GM08714 (cell line): Measurements from ENCODE around the gene DBH.

Source experiments
- H3K4me3 ChIP-seq: fragments of 200-500 bp; sonication (Bioruptor generic); 2 replicates; pipeline ENCODE4 v1.5.1; 2014; ENCODE audit warnings: mild to moderate bottlenecking, low read length, inconsistent platforms
- ZNF274 ChIP-seq: IDR thresholded peaks from 2 replicates; pipeline ENCODE4 v1.6.1; 2012; ENCODE audit warnings: mild to moderate bottlenecking, low read depth, low read length

Gene DBH

GRCh38 chr9:133635533-133636531 is at the start of gene DBH:
Gene DBH, plus strand, starts transcription at chr9:133636363. Its CDS starts 9 bp downstream, at chr9:133636372.
- TF ChIP-seq ZNF274 = no peak
- H3K4me3 ChIP-seq = no peak within 1 kb of the TSS

DNA sequence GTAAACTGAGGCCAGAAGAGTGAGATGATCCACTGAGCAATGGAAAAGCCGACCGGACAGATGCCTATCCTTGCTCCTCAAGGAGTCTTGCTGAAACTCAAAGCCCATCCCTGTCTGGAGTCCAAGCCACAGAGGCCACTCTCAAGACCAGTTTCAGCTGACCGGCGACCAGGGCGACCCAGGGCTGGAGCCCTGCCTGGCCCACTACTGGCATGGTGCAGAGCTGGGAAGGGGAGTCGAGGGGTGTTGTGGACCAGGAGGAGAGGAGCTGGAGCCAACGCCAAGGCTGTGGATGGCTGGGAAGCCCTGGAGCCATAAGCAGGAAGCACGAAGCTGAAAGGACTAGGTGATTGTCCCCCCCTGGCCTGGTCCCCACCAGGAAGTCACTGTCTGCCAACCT is 49.1 kb upstream of the DBH start:
- no peak overlapping the region for H3K4me3 ChIP-seq

DNA sequence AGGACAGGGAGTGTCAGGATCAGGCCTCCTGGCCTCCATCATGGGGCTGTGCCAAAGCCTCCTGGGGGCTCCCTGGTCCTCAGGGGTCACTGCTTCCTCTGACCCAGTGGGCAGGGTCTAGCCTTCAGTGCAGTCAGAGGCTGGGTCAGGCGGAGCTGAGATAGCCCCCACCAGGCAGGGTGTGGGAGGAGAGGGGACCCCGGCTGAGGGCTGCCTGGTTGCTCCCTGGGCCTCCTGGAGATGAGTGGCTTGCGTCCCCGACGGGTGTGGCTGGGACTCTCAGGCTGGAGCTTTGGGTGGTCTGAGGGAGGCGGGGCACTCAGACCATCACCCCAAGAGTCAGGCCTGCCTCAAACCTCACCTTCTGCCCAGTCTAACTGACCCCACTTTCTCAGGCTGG is 48.7 kb upstream of the DBH start:
- TF ChIP-seq ZNF274 = no peak
- H3K4me3 ChIP-seq = no peak overlapping the region

More for the DNA sequence above, 49.1 kb upstream of the DBH start:
- no peak for TF ChIP-seq ZNF274

DNA sequence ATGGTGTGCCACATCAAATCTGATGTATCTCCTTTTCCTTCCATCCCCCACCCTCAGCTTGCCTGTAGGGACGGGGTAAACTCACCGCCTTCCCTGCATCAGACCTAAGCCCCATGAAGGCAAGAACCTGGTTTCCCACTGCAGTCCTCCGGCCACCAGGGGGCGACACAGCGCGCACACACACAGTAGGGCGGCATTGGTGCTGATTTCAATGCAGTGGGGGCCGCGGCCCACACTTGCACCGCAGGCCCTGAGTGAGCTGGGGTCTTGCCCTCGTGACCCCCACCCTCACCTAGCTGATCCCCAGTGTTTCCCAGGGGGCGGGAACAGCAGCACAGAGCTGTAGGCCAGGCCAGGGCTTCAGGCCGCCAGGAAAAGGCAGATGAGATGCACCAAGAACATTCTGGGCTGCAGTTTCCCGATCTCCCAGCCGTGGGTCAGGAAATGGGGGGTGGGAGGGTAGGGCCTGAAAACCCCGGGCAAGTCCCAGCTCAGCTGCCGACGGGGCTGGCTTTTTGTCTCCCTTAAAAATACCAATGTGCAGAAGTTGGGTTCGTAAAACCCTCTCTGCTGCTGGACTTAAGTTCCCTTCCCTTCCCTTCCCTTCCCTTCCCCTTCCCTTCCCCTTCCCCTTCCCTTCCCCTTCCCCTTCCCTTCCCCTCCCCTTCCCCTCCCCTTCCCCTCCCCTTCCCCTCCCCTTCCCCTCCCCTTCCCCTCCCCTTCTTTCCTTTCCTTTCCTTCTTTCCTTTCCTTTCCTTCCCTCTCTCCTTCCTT is 46.5 kb upstream of the DBH start:
- H3K4me3 ChIP-seq = no peak overlapping the region
- no peak for TF ChIP-seq ZNF274

- no peak for TF ChIP-seq ZNF274
- no peak overlapping the region for H3K4me3 ChIP-seq
Observed at GRCh38 chr9:133590231-133590855, 45.8 kb upstream of the DBH start.

- no peak overlapping the region for H3K4me3 ChIP-seq
- TF ChIP-seq ZNF274 = no peak
Observed at GRCh38 chr9:133591116-133591910, 44.9 kb upstream of the DBH start.

GRCh38 chr9:133591985-133592384 is 44.2 kb upstream of the DBH start:
- no peak overlapping the region for H3K4me3 ChIP-seq
- TF ChIP-seq ZNF274 = no peak

GRCh38 chr9:133592731-133593409 is 43.3 kb upstream of the DBH start:
- no peak for TF ChIP-seq ZNF274

DNA sequence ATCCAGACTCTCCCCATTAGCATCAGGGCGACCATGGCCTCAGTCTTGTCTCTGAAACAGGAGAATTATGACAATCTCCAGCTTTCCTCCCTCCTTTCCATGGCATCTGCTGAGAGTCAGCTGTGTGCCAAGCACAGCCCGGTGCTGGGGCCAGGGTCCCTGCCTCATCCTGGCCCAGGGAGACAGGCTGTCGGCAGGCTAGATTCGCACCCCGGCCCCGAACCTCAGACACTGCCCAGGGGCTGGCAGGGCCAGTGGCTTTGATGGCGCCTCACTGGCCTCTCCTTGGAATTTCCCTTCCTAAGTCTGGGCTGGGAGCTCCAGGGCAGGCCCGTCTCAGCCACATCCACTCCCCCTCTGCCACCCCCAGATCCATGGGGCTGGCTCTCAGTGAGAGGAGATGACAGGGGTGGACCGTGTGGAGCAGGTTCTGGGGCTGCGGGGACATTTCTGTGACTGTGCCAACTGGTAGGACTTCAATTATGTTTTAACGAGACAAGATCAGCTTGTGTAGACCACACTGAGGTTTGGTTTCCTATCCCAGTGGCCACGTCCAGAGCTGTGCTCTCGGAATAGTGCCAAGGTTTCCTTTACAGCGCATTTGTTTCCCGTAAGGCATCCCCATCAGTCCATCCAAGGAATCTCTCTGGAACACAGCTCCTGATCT is 42.4 kb upstream of the DBH start:
- TF ChIP-seq ZNF274 = no peak
- no peak overlapping the region for H3K4me3 ChIP-seq

More at GRCh38 chr9:133592731-133593409, 43.3 kb upstream of the DBH start:
- H3K4me3 ChIP-seq = no peak overlapping the region

GRCh38 chr9:133594310-133594709 is 41.9 kb upstream of the DBH start:
- H3K4me3 ChIP-seq = no peak overlapping the region
- TF ChIP-seq ZNF274 = no peak

- no peak for TF ChIP-seq ZNF274
- no peak overlapping the region for H3K4me3 ChIP-seq
Observed at GRCh38 chr9:133595910-133596309, 40.3 kb upstream of the DBH start.

DNA sequence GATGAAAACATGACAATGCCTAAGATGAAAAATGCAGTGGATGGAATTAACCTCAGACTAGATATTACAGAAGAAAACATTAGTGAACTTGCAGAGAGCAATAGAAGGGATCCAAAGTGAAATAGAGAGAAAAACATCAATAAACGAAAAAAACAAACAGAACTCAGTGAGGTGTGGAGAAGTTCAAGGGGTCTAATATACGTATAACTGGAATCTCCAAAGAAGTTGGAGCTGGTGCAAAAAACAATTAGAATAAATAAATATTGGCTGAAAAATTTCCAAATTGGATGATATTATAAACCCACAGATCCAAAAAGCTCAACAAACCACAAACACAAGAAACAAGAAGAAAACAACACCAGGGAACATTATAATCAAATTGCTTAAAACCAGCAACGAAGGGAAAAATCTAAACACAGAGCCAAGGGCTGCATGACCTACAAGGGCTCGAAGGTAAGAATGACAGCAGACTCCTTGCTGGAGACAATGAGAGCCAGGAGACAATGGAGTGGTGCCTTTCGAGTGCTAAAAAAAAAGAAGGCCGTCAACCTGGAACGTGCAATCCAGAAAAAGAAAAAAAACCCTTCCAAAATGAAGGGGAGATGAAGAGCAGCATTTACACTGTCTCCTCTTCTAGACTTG is 38.7 kb upstream of the DBH start:
- TF ChIP-seq ZNF274 = no peak
- H3K4me3 ChIP-seq = no peak overlapping the region

GRCh38 chr9:133598978-133599377 is 37.2 kb upstream of the DBH start:
- no peak for TF ChIP-seq ZNF274
- no peak overlapping the region for H3K4me3 ChIP-seq
